SU-DHL-6 (cell line): ENCODE data around the gene KIAA0040.
A peak's percentile ranks its signal among the peaks of the same experiment; 100 is the strongest.

Experiments used
- H2AFZ ChIP-seq: fragments of 200-600 bp; sonication (generic); 2 replicates; pipeline ENCODE4 v1.6.1; 2014; ENCODE audit warnings: low read depth, mild to moderate bottlenecking, moderate library complexity, mixed read lengths, antibody characterized with exemption, low read length; ENCODE audit not compliant: severe bottlenecking
- H3F3A ChIP-seq: fragments of 200-600 bp; shearing (Covaris generic); 2 replicates; pipeline ENCODE4 v1.6.0; 2016; ENCODE audit warnings: antibody characterized with exemption, mild to moderate bottlenecking; ENCODE audit not compliant: insufficient read depth
- H3K27ac ChIP-seq: fragments of 200-600 bp; sonication (generic); 2 replicates; pipeline ENCODE4 v1.5.1; 2016; ENCODE audit warnings: low read depth, mild to moderate bottlenecking, low read length, moderate library complexity, mixed read lengths
- H3K27me3 ChIP-seq: fragments of 200-600 bp; sonication (generic), shearing (Covaris generic); 2 replicates; pipeline ENCODE4 v1.6.0; 2014; ENCODE audit warnings: mild to moderate bottlenecking, low read length
- H3K36me3 ChIP-seq: fragments of 200-600 bp; sonication (generic); 2 replicates; pipeline ENCODE4 v1.6.1; 2014; ENCODE audit warnings: mild to moderate bottlenecking, low read length, mixed read lengths
- H3K4me2 ChIP-seq: fragments of 300-600, 200-600 bp; shearing (Covaris generic), sonication (generic); 2 replicates; pipeline ENCODE4 v1.6.0; 2014; ENCODE audit warnings: low read length, low read depth, mild to moderate bottlenecking; ENCODE audit not compliant: poor library complexity, severe bottlenecking
- H3K4me3 ChIP-seq: fragments of 200-600 bp; sonication (generic); 2 replicates; pipeline ENCODE4 v1.5.1; 2014; ENCODE audit warnings: antibody characterized with exemption, low read length, mild to moderate bottlenecking, mixed read lengths; ENCODE audit not compliant: insufficient read depth, poor library complexity, severe bottlenecking
- H3K79me2 ChIP-seq: fragments of 200-600 bp; sonication (generic); 2 replicates; pipeline ENCODE4 v1.6.1; 2014; ENCODE audit warnings: mild to moderate bottlenecking, low read length, moderate library complexity; ENCODE audit not compliant: insufficient read depth
- H3K9ac ChIP-seq: fragments of 200-600 bp; sonication (generic); 2 replicates; pipeline ENCODE4 v1.7.0; 2014; ENCODE audit warnings: mild to moderate bottlenecking, low read length
- H3K9me2 ChIP-seq: fragments of 200-600 bp; sonication (generic); replicated peaks from 2 replicates; pipeline ENCODE4 v1.6.1; 2014; ENCODE audit warnings: low read length; ENCODE audit not compliant: insufficient read depth
- H3K9me3 ChIP-seq: fragments of 200-600 bp; sonication (generic); 2 replicates; pipeline ENCODE4 v1.6.1; 2014; ENCODE audit warnings: low read length, mixed read lengths; ENCODE audit not compliant: insufficient read depth
- H4K20me1 ChIP-seq: fragments of 200-600 bp; sonication (generic); 2 replicates; pipeline ENCODE4 v1.6.1; 2014; ENCODE audit warnings: low read depth, mild to moderate bottlenecking, antibody characterized with exemption, low read length, moderate library complexity, mixed read lengths
- EZH2phosphoT487 ChIP-seq: fragments of 200-600 bp; sonication (generic), shearing (Covaris generic); conservative IDR thresholded peaks from 2 replicates; pipeline ENCODE4 v1.6.1; 2018; ENCODE audit warnings: mild to moderate bottlenecking, antibody characterized with exemption, low read length, moderate library complexity, mixed read lengths
- TF ChIP-seq, protein P1 (sequence below): fragments of 200-600 bp; sonication (generic); IDR thresholded peaks from one replicate; pipeline ENCODE4 v1.5.1; 2017; ENCODE audit warnings: antibody characterized with exemption, mild to moderate bottlenecking, low read length, moderate library complexity; ENCODE audit not compliant: insufficient read depth, poor library complexity, severe bottlenecking

KIAA0040 gene

DNA sequence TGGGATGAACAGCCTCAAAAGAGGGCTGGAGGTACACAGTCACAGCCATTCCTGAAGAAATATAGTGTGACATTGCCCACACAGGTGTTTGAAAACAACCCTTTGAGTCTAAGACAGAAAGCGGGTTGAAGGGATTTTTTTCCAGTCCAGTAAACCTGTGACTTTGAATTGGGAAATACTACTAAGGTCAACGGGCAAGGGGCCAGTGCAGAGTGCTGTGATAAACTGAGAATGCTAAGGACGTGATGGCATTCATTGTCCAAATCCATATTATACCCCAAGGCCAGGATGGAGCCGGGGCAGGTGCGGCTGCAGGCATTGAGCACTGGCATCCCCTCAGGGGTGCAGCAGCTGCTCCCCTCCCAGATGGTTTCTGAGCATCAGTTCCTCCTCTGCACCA lies 36.6 kb downstream of the KIAA0040 start:
- Histone ChIP-seq H3K27me3 (no peaks in the 10 kb centered on the region), H3K9ac (no peak overlapping the region), H3K4me2 (no peak overlapping the region), H3K27ac (no peak overlapping the region), H2AFZ (no peak overlapping the region), H3K9me3 (no peaks in the 10 kb centered on the region), H3K79me2 (no peaks in the 10 kb centered on the region), H3K4me3 (no peak overlapping the region), H4K20me1 (no peaks in the 10 kb centered on the region), H3F3A (no peaks in the 10 kb centered on the region), H3K36me3 (no peaks in the 10 kb centered on the region), H3K9me2 (no peaks in the 10 kb centered on the region)
- no peak for TF ChIP-seq EZH2phosphoT487
- TF ChIP-seq, protein P1, sequence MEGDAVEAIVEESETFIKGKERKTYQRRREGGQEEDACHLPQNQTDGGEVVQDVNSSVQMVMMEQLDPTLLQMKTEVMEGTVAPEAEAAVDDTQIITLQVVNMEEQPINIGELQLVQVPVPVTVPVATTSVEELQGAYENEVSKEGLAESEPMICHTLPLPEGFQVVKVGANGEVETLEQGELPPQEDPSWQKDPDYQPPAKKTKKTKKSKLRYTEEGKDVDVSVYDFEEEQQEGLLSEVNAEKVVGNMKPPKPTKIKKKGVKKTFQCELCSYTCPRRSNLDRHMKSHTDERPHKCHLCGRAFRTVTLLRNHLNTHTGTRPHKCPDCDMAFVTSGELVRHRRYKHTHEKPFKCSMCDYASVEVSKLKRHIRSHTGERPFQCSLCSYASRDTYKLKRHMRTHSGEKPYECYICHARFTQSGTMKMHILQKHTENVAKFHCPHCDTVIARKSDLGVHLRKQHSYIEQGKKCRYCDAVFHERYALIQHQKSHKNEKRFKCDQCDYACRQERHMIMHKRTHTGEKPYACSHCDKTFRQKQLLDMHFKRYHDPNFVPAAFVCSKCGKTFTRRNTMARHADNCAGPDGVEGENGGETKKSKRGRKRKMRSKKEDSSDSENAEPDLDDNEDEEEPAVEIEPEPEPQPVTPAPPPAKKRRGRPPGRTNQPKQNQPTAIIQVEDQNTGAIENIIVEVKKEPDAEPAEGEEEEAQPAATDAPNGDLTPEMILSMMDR, result no peak

DNA sequence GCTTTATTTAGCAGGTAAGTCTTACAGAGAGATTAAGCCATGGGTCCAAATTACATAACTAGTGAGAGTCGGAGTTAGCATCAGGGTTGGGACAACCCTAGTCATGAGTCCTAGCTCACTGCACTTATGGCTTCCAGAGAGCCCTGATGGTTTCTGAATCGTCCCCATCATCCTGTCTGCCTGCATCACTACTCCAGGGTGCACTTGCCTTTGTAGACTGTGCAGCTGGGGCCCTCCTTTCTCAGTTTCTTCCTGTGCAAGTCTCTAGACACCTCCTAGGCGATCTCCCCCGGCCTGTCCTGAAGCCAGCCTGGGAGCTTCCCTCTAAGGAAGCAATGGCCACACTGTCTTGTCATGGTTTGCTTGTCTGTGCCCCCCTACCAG lies 37.1 kb downstream of the KIAA0040 start:
- Histone ChIP-seq H3K27me3 (no peaks in the 10 kb centered on the region), H3K4me3 (no peak overlapping the region), H3K27ac (no peak overlapping the region), H3K9ac (no peak overlapping the region), H3K4me2 (no peak overlapping the region), H3K9me3 (no peaks in the 10 kb centered on the region), H3K36me3 (no peaks in the 10 kb centered on the region), H3F3A (no peaks in the 10 kb centered on the region), H3K79me2 (no peaks in the 10 kb centered on the region), H3K9me2 (no peaks in the 10 kb centered on the region), H2AFZ (no peak overlapping the region), H4K20me1 (no peaks in the 10 kb centered on the region)
- TF ChIP-seq, protein P1, result no peak

DNA sequence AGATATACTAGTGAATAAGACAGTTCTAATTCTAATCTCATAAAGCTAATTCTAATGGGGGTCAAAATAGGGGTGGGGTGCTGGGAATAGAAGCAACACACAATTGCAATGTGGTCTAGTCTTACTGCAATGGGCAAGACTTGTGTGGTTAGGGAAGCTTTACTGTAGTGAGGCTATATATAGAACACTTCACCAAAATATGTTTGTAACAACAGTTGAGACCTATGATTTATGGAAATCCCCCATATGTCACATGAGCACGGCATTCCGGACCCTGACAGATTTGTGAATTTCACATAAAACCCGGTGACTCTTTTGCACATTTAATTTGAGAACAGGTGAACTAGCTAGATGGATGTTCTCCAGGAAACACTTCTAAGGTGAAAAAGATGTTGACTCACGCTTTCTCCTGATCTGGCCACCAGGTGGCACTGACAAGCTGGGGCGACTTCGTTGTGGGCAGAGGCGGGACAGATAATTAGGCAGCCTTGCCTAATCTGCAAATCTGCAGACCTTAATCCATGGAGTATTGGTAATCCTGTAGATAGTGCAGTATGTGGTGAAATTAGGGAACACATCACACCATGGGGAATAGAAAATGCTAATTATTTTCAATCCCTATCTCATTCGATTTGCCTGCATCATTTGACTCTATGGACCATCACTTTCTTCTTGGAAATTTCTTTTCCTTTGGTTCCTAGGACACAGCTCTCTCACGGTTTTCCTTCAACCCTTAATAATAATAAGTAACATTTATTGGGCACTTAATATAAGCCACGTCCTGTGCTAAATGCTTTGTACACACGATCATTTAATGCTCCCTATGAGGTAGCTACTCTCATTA lies 37.7 kb downstream of the KIAA0040 start:
- H4K20me1 ChIP-seq, result no peaks in the 10 kb centered on the region
- no peaks in the 10 kb centered on the region for H3K9me2 ChIP-seq
- TF ChIP-seq, protein P1, result peak; percentile 69
- no peak for TF ChIP-seq EZH2phosphoT487
- no peaks in the 10 kb centered on the region for H3K9me3 ChIP-seq
- H3K9ac ChIP-seq, result no peak overlapping the region
- no peak overlapping the region for H3K4me2 ChIP-seq
- no peak overlapping the region for H3K27ac ChIP-seq
- no peak overlapping the region for H3K4me3 ChIP-seq
- no peaks in the 10 kb centered on the region for H3K79me2 ChIP-seq
- H3K27me3 ChIP-seq, result no peaks in the 10 kb centered on the region
- H3K36me3 ChIP-seq, result no peaks in the 10 kb centered on the region
- H3F3A ChIP-seq, result no peaks in the 10 kb centered on the region
- H2AFZ ChIP-seq, result no peak overlapping the region
